Skeletal muscle tissue (tissue), 4 donors: ENCODE results near the gene IRF6. TPM values are rescaled to one million over a fixed set of nuclear protein-coding genes. Genes with fewer than 3 reads are reported as not detected.
A peak's percentile ranks its signal among the peaks of the same experiment; 100 is the strongest.
"Not testable (repeated sequence)": the region's sequence is repeated elsewhere in the genome, so short reads cannot be mapped to it uniquely, and the experiment has no call there.

ENCODE experiments used
- H3K27ac ChIP-seq: one replicate; pipeline ENCODE4 v1.7.0; 2013; ENCODE audit warnings: mild to moderate bottlenecking, low read depth, low read length, inconsistent platforms
- H3K27me3 ChIP-seq, 3 donors: one replicate each; pipeline ENCODE4 v1.7.0; 2013; ENCODE audit warnings: low read length in 3 of 3; ENCODE audit not compliant: control insufficient read depth in 3 of 3, insufficient read depth in 3 of 3
- H3K36me3 ChIP-seq, 3 donors: one replicate each; pipeline ENCODE4 v1.7.0; 2013; ENCODE audit warnings: low read length in 3 of 3; ENCODE audit not compliant: control insufficient read depth in 3 of 3, insufficient read depth in 3 of 3
- H3K4me1 ChIP-seq, 3 donors: one replicate each; pipeline ENCODE4 v1.7.0; 2013; ENCODE audit warnings: low read length in 3 of 3, mild to moderate bottlenecking in 3 of 3; ENCODE audit not compliant: control insufficient read depth in 3 of 3, insufficient read depth in 3 of 3
- H3K4me3 ChIP-seq, 3 donors: one replicate each; pipeline ENCODE4 v1.7.0; 2013; ENCODE audit warnings: low read length in 3 of 3
- H3K9ac ChIP-seq, 3 donors: one replicate each; pipeline ENCODE4 v1.7.0; 2013; ENCODE audit warnings: low read length in 3 of 3, mild to moderate bottlenecking in 3 of 3, moderate library complexity in 2 of 3, low read depth in 1 of 3
- H3K9me3 ChIP-seq, 3 donors: one replicate each; pipeline ENCODE4 v1.7.0; 2013; ENCODE audit warnings: low read length in 3 of 3; ENCODE audit not compliant: control insufficient read depth in 3 of 3
- total RNA-seq: library from RNA; depleted of rRNA; stranded (reverse); fragments of >200 nt; gene quantifications from one replicate; pipeline ENCODE4 v1.2.3, GENCODE V29; 2014
- donor health status: Osteomylitis.

IRF6 gene
- total RNA-seq, 1 donor from 2014 or later, result 0.52 TPM

DNA sequence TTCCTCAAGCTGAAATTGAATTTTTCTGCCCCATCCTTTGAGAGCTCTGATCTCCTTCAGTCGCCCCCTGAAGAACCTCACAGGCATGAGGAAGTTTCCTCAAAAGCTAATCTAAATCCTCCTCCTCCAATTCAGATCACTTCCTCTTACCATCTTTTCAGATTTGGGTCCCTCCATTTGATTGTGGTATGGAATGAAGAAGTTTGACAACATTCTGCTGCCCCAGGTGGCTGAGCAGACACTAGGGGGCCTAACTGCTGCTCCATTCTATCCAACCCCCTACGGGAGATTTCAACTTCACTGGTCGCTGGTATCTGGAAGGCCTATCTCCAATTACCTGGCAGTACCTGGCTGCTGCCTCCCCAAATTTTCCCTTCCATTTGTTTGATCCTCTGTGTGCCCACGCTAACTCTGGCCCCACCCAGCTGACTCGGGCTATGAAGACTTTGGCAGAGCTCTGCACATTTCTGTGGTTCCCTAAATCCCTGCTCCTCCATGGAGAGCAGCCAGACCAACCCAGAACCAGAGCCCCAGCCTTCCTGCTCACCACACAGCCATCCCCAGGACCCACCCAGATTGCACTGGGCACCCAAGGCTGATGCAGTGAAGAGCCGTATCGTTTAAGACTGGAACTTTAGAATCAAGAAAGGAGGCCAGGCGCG lies 7.8 kb downstream of the IRF6 start:
- H3K36me3 ChIP-seq, result no peaks in the 10 kb centered on the region
- H3K27me3 ChIP-seq, result peaks cover 0 to 5% (median 0%) of the 10 kb centered on the region in 3 donors
- no peak overlapping the region for H3K4me3 ChIP-seq
- H3K27ac ChIP-seq, result no peak overlapping the region
- H3K9ac ChIP-seq, result no peak overlapping the region
- no peaks in the 10 kb centered on the region for H3K9me3 ChIP-seq
- H3K4me1 ChIP-seq, result peaks cover 8 to 11% (median 10%) of the 10 kb centered on the region in 3 donors

DNA sequence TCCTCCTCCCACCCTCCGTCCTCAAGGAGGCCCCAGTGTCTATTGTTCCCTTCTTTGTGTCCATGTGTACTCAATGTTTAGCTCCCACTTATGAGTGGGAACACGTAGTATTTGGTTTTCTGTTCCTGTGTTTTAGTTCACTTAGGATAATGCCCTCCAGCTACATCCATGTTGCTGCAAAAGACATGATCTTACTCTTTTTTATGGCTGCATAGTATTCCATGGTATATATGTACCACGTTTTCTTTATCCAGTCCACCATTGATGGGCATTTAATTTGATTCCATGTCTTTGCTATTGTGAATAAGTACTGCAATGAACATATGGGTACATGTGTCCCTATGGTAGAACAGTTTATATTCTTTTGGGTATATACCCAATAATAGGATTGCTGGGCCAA lies 12.2 kb downstream of the IRF6 start:
- not testable (repeated sequence) for H3K36me3 ChIP-seq, H3K4me3 ChIP-seq, H3K4me1 ChIP-seq, H3K27ac ChIP-seq, H3K9me3 ChIP-seq, H3K9ac ChIP-seq
- H3K27me3 ChIP-seq, result peaks cover 8 to 12% (median 10%) of the 10 kb centered on the region in 3 donors

DNA sequence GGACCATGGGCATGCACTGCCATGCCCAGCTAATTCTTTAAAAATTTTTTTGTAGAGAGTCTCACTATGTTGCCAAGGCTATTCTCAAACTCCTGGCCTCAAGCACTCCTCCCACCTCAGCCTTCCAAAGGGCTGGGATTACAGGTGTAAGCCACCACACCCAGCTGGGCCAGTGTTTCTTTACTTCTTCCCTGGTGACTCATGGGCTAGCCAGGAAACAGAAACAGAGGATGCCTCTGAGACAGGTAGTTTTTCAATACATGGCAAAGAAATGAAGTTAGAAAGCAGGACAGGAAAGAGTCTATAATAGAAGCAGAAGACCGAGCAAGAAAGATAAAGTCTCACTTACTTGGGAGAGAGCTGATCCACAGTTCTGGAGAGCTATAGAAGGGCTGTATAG lies 14.0 kb downstream of the IRF6 start:
- Histone ChIP-seq H3K4me3 (no peak overlapping the region), H3K9me3 (no peaks in the 10 kb centered on the region), H3K27me3 (peaks cover 8 to 15% (median 10%) of the 10 kb centered on the region in 3 donors), H3K9ac (no peak overlapping the region), H3K36me3 (no peaks in the 10 kb centered on the region), H3K27ac (no peak overlapping the region), H3K4me1 (peaks cover 0 to 3% (median 3%) of the 10 kb centered on the region in 3 donors)

DNA sequence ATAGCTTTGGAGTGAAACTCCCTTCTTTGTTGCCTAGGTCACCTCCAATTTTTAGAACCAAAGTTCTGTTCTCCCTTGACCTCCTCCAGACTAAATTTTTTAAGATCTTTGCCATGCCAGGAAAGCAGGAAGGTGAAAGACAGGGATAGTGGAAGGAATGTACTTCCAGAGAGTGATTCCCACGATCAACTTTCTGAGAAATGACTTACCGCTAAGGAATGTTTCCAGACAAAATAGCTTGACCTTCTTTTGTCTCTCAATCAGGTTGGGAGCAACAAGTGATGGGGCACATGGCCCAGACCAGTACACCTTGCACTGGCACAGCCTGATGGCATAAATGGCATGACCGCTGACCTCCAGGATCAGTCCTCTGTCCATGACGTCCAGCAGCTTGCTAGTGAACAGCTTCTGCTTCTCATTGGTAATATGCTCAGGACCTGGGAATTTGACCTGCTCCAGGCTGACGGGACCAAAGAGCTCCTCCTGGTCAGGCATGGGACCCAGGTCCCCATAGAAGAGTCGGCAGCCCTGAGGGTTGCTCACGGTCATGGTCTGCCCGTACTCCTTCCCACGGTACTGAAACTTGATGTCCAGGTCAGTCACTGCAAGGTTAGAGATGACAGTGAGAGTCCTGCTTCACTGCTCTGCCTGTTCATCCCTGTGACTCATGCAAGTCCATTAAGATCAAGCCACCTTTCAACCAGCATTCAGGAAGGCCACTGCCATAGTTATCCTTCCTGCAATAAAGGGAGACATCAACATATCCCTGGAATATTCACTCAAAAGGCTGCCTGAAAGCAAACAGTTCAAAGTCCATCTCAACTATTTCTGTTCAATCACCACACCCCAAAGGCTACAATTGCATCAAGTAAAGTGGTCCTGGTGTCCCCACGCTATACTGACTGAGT lies 15.4 kb downstream of the IRF6 start:
- Histone ChIP-seq H3K4me1 (peaks cover 0 to 3% (median 3%) of the 10 kb centered on the region in 3 donors), H3K36me3 (no peaks in the 10 kb centered on the region), H3K9me3 (no peaks in the 10 kb centered on the region), H3K27me3 (peaks cover 8 to 15% (median 10%) of the 10 kb centered on the region in 3 donors), H3K27ac (no peak overlapping the region), H3K9ac (no peak overlapping the region), H3K4me3 (no peak overlapping the region)

DNA sequence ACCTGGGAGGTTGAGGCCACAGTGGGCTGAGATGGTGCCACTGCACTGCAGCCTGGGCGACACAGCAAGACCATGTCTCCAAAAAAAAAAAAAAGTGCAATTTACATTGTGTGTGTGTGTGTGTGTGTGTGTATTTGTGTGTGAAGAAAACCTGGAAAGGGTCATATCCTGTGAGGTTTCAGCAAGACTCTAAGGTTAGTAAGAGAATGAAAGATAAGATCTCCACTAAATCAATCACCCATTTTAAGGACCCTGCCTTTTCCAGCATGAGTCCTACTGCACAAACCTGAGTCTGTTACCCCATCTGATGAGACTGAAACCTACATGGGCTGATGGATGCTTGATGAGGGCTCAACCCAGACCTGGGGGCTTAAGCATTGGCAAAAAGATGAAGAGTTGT lies 16.7 kb downstream of the IRF6 start:
- Histone ChIP-seq H3K27ac (no peak overlapping the region), H3K4me1 (peaks cover 3 to 8% (median 5%) of the 10 kb centered on the region in 3 donors), H3K9me3 (no peaks in the 10 kb centered on the region), H3K4me3 (no peak overlapping the region), H3K27me3 (peaks cover 8 to 10% (median 10%) of the 10 kb centered on the region in 3 donors), H3K36me3 (no peaks in the 10 kb centered on the region), H3K9ac (no peak overlapping the region)

DNA sequence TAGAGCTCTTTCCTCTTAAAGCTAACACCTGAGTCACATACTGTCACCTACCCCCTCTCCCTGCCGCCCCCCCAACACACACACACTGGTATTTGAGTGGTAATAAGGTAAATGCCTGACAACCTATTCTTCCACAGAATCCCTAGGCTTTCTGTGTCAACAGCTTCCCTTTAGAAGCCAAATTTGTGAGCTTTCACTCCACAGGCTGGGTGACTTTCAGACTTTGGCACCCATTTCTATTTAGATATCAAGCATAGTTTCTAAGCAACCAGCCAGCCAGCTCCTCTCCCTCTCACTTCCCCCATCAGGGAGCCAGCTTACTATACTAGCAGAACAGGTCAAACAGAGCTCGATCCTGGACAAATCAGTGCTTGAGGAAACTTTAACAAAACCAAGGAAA lies 18.4 kb downstream of the IRF6 start:
- Histone ChIP-seq H3K27me3 (peaks cover 8 to 10% (median 10%) of the 10 kb centered on the region in 3 donors), H3K4me1 (peaks cover 11 to 22% (median 13%) of the 10 kb centered on the region in 3 donors), H3K9ac (no peak overlapping the region), H3K4me3 (no peak overlapping the region), H3K36me3 (no peaks in the 10 kb centered on the region), H3K9me3 (no peaks in the 10 kb centered on the region), H3K27ac (no peak overlapping the region)

DNA sequence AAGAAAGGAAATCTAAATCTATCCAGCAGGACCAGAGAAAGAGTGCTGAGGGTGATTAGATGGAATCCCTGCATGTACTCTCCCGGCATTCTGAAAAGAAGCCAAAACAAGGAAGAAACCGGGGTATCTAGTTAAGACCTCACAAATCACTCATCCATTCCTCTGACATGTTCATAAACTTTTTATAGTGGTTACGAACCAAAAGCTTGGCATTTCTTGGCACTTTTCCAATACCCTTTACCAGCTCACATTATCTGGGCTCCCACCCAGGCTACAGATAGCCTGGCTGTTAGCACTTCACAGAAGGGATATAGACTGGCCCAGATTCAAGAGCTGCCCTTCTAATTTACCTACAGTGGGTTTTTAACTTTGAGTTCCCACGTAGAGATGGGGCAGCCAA lies 19.8 kb downstream of the IRF6 start:
- H3K4me3 ChIP-seq, result no peak overlapping the region
- H3K9ac ChIP-seq, result no peak overlapping the region
- peaks cover 11 to 23% (median 13%) of the 10 kb centered on the region in 3 donors for H3K4me1 ChIP-seq
- peaks cover 3 to 6% (median 6%) of the 10 kb centered on the region in 3 donors for H3K27me3 ChIP-seq
- peaks cover 0 to 1% (median 0%) of the 10 kb centered on the region in 3 donors for H3K36me3 ChIP-seq
- H3K27ac ChIP-seq, result no peak overlapping the region
- H3K9me3 ChIP-seq, result no peaks in the 10 kb centered on the region

DNA sequence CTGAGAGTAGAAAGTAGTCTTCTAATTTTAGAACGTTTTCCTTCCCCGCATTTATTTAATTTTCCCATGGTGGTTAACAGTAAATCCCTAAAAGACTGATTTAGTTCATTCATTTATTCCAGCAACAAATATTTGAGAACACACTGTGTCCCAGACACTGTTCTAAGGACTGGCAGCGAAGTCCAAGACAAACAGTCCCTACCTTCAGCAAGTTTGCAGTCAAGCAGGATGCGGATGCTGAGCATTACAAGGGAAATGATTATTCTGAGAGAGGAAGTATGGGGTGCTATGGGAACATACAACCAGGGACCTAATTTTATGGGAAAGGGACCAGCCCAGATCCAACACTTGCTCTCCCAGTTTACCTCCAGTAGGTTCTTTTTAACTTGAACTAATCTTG lies 20.4 kb downstream of the IRF6 start:
- Histone ChIP-seq H3K27ac (no peak overlapping the region), H3K4me1 (peaks cover 11 to 23% (median 13%) of the 10 kb centered on the region in 3 donors)

DNA sequence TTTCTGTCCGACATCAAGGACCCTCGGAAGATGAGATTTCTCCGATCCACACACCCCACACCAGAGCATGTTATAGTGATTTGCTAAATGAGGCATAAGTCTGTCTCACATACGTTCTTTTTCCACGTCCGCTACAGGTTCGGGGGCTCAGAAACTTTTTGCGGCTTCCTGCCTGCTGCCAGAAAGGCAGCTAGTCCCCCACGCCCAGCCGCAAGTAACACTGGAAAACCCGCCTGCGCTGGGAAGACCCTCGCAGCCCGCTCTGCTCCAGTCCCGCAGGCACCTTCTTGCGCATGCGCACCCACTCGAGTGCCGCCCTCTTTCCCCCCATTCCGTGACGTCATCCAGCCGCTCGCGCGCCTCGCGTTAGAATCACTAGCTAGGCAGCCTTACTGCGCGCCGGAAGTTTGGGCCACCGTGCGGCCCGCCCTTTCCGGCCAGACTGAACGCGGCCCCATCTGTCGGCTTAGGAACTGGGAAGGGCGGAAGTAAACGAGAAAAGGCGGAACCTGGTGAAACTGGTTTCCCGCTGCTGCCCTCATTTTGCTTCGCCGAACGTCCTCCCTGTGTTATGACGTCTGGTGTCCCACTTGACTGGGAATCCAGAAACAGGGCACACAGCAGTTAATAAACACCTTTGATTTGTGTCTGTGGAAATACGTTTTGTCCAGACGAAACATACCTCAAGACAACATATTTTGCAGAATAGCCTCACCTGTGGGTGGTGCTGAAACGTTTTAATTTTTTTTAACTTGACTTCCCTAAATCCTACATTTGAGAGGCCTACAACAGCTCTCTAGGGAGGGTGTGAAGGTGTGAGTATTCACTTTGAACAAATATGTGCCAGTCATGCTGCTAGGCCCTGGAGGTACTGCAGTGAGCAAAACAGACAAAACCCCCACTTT lies 21.4 kb downstream of the IRF6 start, which contains the start of gene C1orf74:
C1orf74 (minus strand) TSS at position 295 of the 905 bp plus-strand sequence. CDS start 925 bp downstream, outside the sequence.
- H3K4me3 ChIP-seq, result peak within 1 kb of the TSS; percentile 71 to 95 (median 87)
- H3K27ac ChIP-seq, result peak within 1 kb of the TSS; percentile 82
- peaks cover 0 to 6% (median 0%) of the 10 kb centered on the region in 3 donors for H3K27me3 ChIP-seq
- H3K9me3 ChIP-seq, result no peaks in the 10 kb centered on the region
- H3K9ac ChIP-seq, result peak within 1 kb of the TSS; percentile 78 to 92 (median 92)
- peaks cover 11 to 23% (median 13%) of the 10 kb centered on the region in 3 donors for H3K4me1 ChIP-seq
- peaks cover 0 to 3% (median 0%) of the 10 kb centered on the region in 3 donors for H3K36me3 ChIP-seq

More for the DNA sequence above, 20.4 kb downstream of the IRF6 start:
- peaks cover 0 to 3% (median 0%) of the 10 kb centered on the region in 3 donors for H3K36me3 ChIP-seq
- H3K27me3 ChIP-seq, result peaks cover 2 to 6% (median 4%) of the 10 kb centered on the region in 3 donors
- no peak overlapping the region for H3K4me3 ChIP-seq
- H3K9ac ChIP-seq, result no peak overlapping the region
- H3K9me3 ChIP-seq, result no peaks in the 10 kb centered on the region
